ENCODE results near the gene LONP1.

GRCh38 chr19:5651361-5651760 lies 68.6 kb downstream of the LONP1 start:
- TF ChIP-seq CTCF (IDR thresholded peaks at IDR 0.05) (no peak), POLR2A (IDR thresholded peaks at IDR 0.05) (no peak)

Measured in Peyer's patch (tissue), 4 donors.